Keratinocyte (primary cell): ENCODE data around the gene ZBTB7A. TPM values are rescaled to one million over a fixed set of nuclear protein-coding genes. Genes with fewer than 3 reads are reported as not detected.
"Not testable (repeated sequence)": the region's sequence is repeated elsewhere in the genome, so short reads cannot be mapped to it uniquely, and the experiment has no call there.

Source experiments
- DNase-seq: peaks from one replicate; pipeline ENCODE4 v3.0.0-alpha.2; 2011; ENCODE audit warnings: low read depth, missing footprints, low spot score
- FAIRE-seq: peaks from 2 replicates; lab custom pipeline; 2011; peaks lifted over from hg19 to GRCh38; lab: Jason Lieb, UNC
- H2AFZ ChIP-seq: 2 replicates; pipeline ENCODE4 v1.6.0; 2012; ENCODE audit warnings: low read length, control low read depth, inconsistent platforms; ENCODE audit not compliant: control insufficient read depth
- H3K27ac ChIP-seq: 2 replicates; pipeline ENCODE4 v1.5.1; 2011; ENCODE audit warnings: low read length; ENCODE audit not compliant: control insufficient read depth, insufficient read depth
- H3K27me3 ChIP-seq: 3 replicates; pipeline ENCODE4 v1.6.0; 2011; ENCODE audit warnings: low read length; ENCODE audit not compliant: control insufficient read depth, insufficient read depth; ENCODE audit errors: extremely low read depth
- H3K36me3 ChIP-seq, 2 experiments: 2 replicates in 1 of 2; 3 replicates in 1 of 2; pipeline ENCODE4 v1.5.1; 2011; ENCODE audit warnings: low read length in 2 of 2, mild to moderate bottlenecking in 1 of 2; ENCODE audit not compliant: control insufficient read depth in 2 of 2, insufficient read depth in 2 of 2; ENCODE audit errors: extremely low read depth in 1 of 2
- H3K4me1 ChIP-seq: 3 replicates; pipeline ENCODE4 v1.5.1; 2011; ENCODE audit warnings: low read length; ENCODE audit not compliant: control insufficient read depth, insufficient read depth; ENCODE audit errors: extremely low read depth
- H3K4me2 ChIP-seq: 3 replicates; pipeline ENCODE4 v1.6.0; 2011; ENCODE audit warnings: low read depth, low read length; ENCODE audit not compliant: control insufficient read depth, insufficient read depth; ENCODE audit errors: extremely low read depth
- H3K4me3 ChIP-seq, 3 experiments: fragments of 200-600 bp in 1 of 3; sonication (generic) in 1 of 3; 2 replicates in 2 of 3; 3 replicates in 1 of 3; pipeline ENCODE4 v1.5.1; 2011 to 2016; ENCODE audit warnings: low read length in 3 of 3, mild to moderate bottlenecking in 3 of 3, control low read depth in 2 of 3, inconsistent platforms in 1 of 3, low read depth in 1 of 3, mixed read lengths in 1 of 3, mixed run types in 1 of 3, moderate library complexity in 1 of 3; ENCODE audit not compliant: control insufficient read depth in 2 of 3, insufficient read depth in 2 of 3; ENCODE audit errors: extremely low read depth in 1 of 3
- H3K79me2 ChIP-seq: 2 replicates; pipeline ENCODE4 v1.6.0; 2012; ENCODE audit warnings: low read length; ENCODE audit not compliant: control insufficient read depth, insufficient read depth
- H3K9ac ChIP-seq: 3 replicates; pipeline ENCODE4 v1.6.0; 2011; ENCODE audit warnings: low read length; ENCODE audit not compliant: control insufficient read depth, insufficient read depth; ENCODE audit errors: extremely low read depth
- H3K9me1 ChIP-seq: 3 replicates; pipeline ENCODE4 v1.6.0; 2011; ENCODE audit warnings: low read length; ENCODE audit not compliant: control insufficient read depth, insufficient read depth; ENCODE audit errors: extremely low read depth
- H3K9me3 ChIP-seq: 2 replicates; pipeline ENCODE4 v1.5.1; 2012; ENCODE audit warnings: low read depth, low read length; ENCODE audit not compliant: control insufficient read depth
- H4K20me1 ChIP-seq: 3 replicates; pipeline ENCODE4 v1.6.0; 2011; ENCODE audit warnings: low read length; ENCODE audit not compliant: control insufficient read depth, insufficient read depth; ENCODE audit errors: extremely low read depth
- CTCF ChIP-seq, 3 experiments: IDR thresholded peaks in 1 of 3; conservative IDR thresholded peaks in 1 of 3; optimal IDR thresholded peaks in 1 of 3; 2 replicates in 2 of 3; 3 replicates in 1 of 3; pipeline versions ENCODE3 to v1.5.1; 2011; ENCODE audit warnings: low read length in 3 of 3, mild to moderate bottlenecking in 3 of 3, moderate library complexity in 2 of 3, control low read depth in 1 of 3, inconsistent platforms in 1 of 3; ENCODE audit not compliant: insufficient read depth in 2 of 3; ENCODE audit errors: extremely low read depth in 1 of 3
- EZH2 ChIP-seq: IDR thresholded peaks from one replicate; pipeline ENCODE4 v1.6.1; 2012; ENCODE audit warnings: inconsistent platforms, mild to moderate bottlenecking, low read length, moderate library complexity
- dilution Hi-C: fragments of 300-500 bp; cut with MboI; formaldehyde crosslinking; loops from one replicate; pipeline ENCODE4 v1.7.0; 2020; ENCODE audit warnings: low sequenced_read_pairs; ENCODE audit not compliant: extremely low pct_ligation_motif_present
- polyA plus RNA-seq, 5 experiments: library from polyadenylated mRNA; depleted of rRNA in 3 of 5; stranded (reverse) in 3 of 5; stranded (forward) in 1 of 5; unstranded in 1 of 5; fragments of >200 nt; gene quantifications; 1 replicate in 1 of 5; 2 replicates in 3 of 5; 3 replicates in 1 of 5; pipeline versions ENCODE4 v1.2.1 to v1.2.3, GENCODE V29; 2011 to 2012; ENCODE audit warnings: missing spikeins in 2 of 5, low read depth in 1 of 5, low replicate concordance in 1 of 5

Gene ZBTB7A
- polyA plus RNA-seq, 1 donor (not counting 4 experiments of a cell fraction or from before 2014, with no cell fraction given), result 3.7 TPM

GRCh38 chr19:4007836-4008539, 58.7 kb downstream of the ZBTB7A start:
- FAIRE-seq, result no peak
- TF ChIP-seq CTCF (optimal IDR thresholded peaks at IDR 0.05 in 1 of 3, IDR thresholded peaks at IDR 0.05 in 1 of 3, conservative IDR thresholded peaks at IDR 0.05 in 1 of 3; ENCODE audit: extremely low read depth in 1 of 3, insufficient read depth in 2 of 3, low read length in 3 of 3) (no peak), EZH2 (no peak)
- H3K4me2 ChIP-seq, result peak overlapping the region; percentile 96
- peaks cover 14% of the 10 kb centered on the region for H3K4me1 ChIP-seq
- H3K9me3 ChIP-seq, result no peaks in the 10 kb centered on the region
- dilution Hi-C loops, result no loop called here
- peaks cover 5 to 8% of the 10 kb centered on the region in 2 experiments for H3K36me3 ChIP-seq
- H3K27me3 ChIP-seq, result no peaks in the 10 kb centered on the region
- H2AFZ ChIP-seq, result peak overlapping the region; percentile 22
- peaks cover 40% of the 10 kb centered on the region for H3K79me2 ChIP-seq
- H4K20me1 ChIP-seq, result no peaks in the 10 kb centered on the region
- peak overlapping the region; percentile 20 for H3K27ac ChIP-seq
- H3K9me1 ChIP-seq, result no peaks in the 10 kb centered on the region
- no peak for DNase-seq
- peak overlapping the region; percentile 90 to 92 (median 92) for H3K4me3 ChIP-seq
- H3K9ac ChIP-seq, result peak overlapping the region; percentile 79

- DNase-seq (peak; percentile 64), FAIRE-seq (no peak)
- Histone ChIP-seq H3K4me1 (peaks cover 14% of the 10 kb centered on the region), H3K9me1 (no peaks in the 10 kb centered on the region), H3K27me3 (no peaks in the 10 kb centered on the region), H3K79me2 (peaks cover 39% of the 10 kb centered on the region), H3K9me3 (no peaks in the 10 kb centered on the region), H3K4me2 (peak within 1 kb of the TSS; percentile 96), H3K4me3 (peak within 1 kb of the TSS; percentile 90 to 92 (median 92)), H2AFZ (peak within 1 kb of the TSS; percentile 85), H3K9ac (peak within 1 kb of the TSS; percentile 79), H4K20me1 (no peaks in the 10 kb centered on the region), H3K36me3 (peaks cover 2 to 5% of the 10 kb centered on the region in 2 experiments), H3K27ac (peak within 1 kb of the TSS; percentile 20)
- TF ChIP-seq EZH2, result no peak
- peak in 1 of 3 experiments; percentile 7 for TF ChIP-seq CTCF (optimal IDR thresholded peaks at IDR 0.05 in 1 of 3, IDR thresholded peaks at IDR 0.05 in 1 of 3, conservative IDR thresholded peaks at IDR 0.05 in 1 of 3; ENCODE audit: extremely low read depth in 1 of 3, insufficient read depth in 2 of 3, low read length in 3 of 3)
- dilution Hi-C loops, result no loop called here
Observed at GRCh38 chr19:4007021-4007835, 59.5 kb downstream of the ZBTB7A start, which contains the start of gene PIAS4. Gene PIAS4 (plus strand): TSS chr19:4007736. CDS start chr19:4007761, 25 bp downstream.

GRCh38 chr19:4005436-4005835, 61.3 kb downstream of the ZBTB7A start:
- peaks cover 26% of the 10 kb centered on the region for H3K79me2 ChIP-seq
- H3K9me3 ChIP-seq, H3K27me3 ChIP-seq, H3K36me3 ChIP-seq, DNase-seq, H3K9ac ChIP-seq, H3K4me2 ChIP-seq, H3K27ac ChIP-seq, H3K9me1 ChIP-seq, H2AFZ ChIP-seq, H3K4me3 ChIP-seq, FAIRE-seq, dilution Hi-C loops, H4K20me1 ChIP-seq: not testable (repeated sequence)
- peaks cover 14% of the 10 kb centered on the region for H3K4me1 ChIP-seq
